Measurements from ENCODE around the gene FAM168B.

Gene FAM168B

GRCh38 chr2:131016826-131017741, 76.2 kb downstream of the FAM168B start:
- no peak for DNase-seq

GRCh38 chr2:131015764-131016163, 77.5 kb downstream of the FAM168B start:
- no peak for DNase-seq

- no peak for DNase-seq
Measured at GRCh38 chr2:131014141-131014540, 79.1 kb downstream of the FAM168B start.

- no peak for DNase-seq
Measured at GRCh38 chr2:131011486-131011885, 81.8 kb downstream of the FAM168B start.

GRCh38 chr2:131010566-131010965, 82.7 kb downstream of the FAM168B start:
- DNase-seq = no peak

- DNase-seq = no peak
Measured at GRCh38 chr2:131009713-131010475, 83.4 kb downstream of the FAM168B start.

- DNase-seq = no peak
Measured at GRCh38 chr2:131008967-131009366, 84.3 kb downstream of the FAM168B start.

- no peak for DNase-seq
Measured at GRCh38 chr2:131006561-131006960, 86.7 kb downstream of the FAM168B start.

GRCh38 chr2:131005216-131005935, 87.9 kb downstream of the FAM168B start:
- DNase-seq = no peak

- DNase-seq = no peak
Measured at GRCh38 chr2:131004446-131005209, 88.6 kb downstream of the FAM168B start.

- no peak for DNase-seq
Measured at GRCh38 chr2:130998561-130998960, 94.7 kb downstream of the FAM168B start.
